Right lobe of liver (tissue), 4 donors: ENCODE results near the gene SPAAR.

Experiments
- CTCF ChIP-seq, 4 donors: fragments of 200-600 bp in 3 of 4; fragments of 450-650 bp in 1 of 4; IDR thresholded peaks; one replicate each; pipeline versions ENCODE4 v1.5.1 to v1.8.0; 2016 to 2022; ENCODE audit warnings: antibody characterized with exemption in 4 of 4, mild to moderate bottlenecking in 2 of 4
- POLR2A ChIP-seq: fragments of 450-650 bp; IDR thresholded peaks from one replicate; pipeline ENCODE4 v1.6.1; 2017; ENCODE audit warnings: antibody characterized with exemption, mild to moderate bottlenecking
- donor health status: DM: no; HTN: no; CAD: no.
- donor health status: DM: no; HTN: no; CAD: no.
- donor health status: DM: no; HTN: yes; CAD: no.

GRCh38 chr9:35891646-35892045 is 17.6 kb upstream of the SPAAR start:
- no peak for TF ChIP-seq CTCF (IDR thresholded peaks at IDR 0.05)
- TF ChIP-seq POLR2A: no peak
